HepG2 (cell line): Measurements from ENCODE around the gene CHPF. TPM values are rescaled to one million over a fixed set of nuclear protein-coding genes. Genes with fewer than 3 reads are reported as not detected.
A peak's percentile ranks its signal among the peaks of the same experiment; 100 is the strongest.

ENCODE experiments used
- AGO1 ChIP-seq: fragments of 200-400 bp; formaldehyde crosslinking; IDR thresholded peaks from 2 replicates; pipeline ENCODE4 v1.6.1; 2017; ENCODE audit warnings: mild to moderate bottlenecking, low read depth, low read length, moderate library complexity; ENCODE audit not compliant: poor library complexity, severe bottlenecking
- FOXA1 ChIP-seq, 2 experiments: fragments of 450-650 bp in 1 of 2; sonication (generic) in 1 of 2; formaldehyde crosslinking in 1 of 2; IDR thresholded peaks; 2 replicates each; pipeline versions ENCODE4 v1.4.0 to v1.6.1; 2016 to 2020; ENCODE audit warnings: missing genetic modification reagents in 1 of 2
- HMGXB4 ChIP-seq, 2 experiments: sonication (generic) in 1 of 2; formaldehyde crosslinking in 1 of 2; IDR thresholded peaks; 2 replicates each; pipeline versions ENCODE4 v1.4.0 to v1.6.1; 2018 to 2020; ENCODE audit warnings: missing genetic modification reagents in 2 of 2, borderline replicate concordance in 1 of 2, low read depth in 1 of 2, mild to moderate bottlenecking in 1 of 2, missing biosample characterization in 1 of 2
- KLF11 ChIP-seq: IDR thresholded peaks from 2 replicates; pipeline ENCODE4 v1.6.1; 2016; ENCODE audit warnings: missing compliant biosample characterization
- MAFG ChIP-seq: sonication (generic); formaldehyde crosslinking; IDR thresholded peaks from 2 replicates; pipeline ENCODE4 v1.5.1; 2020; ENCODE audit warnings: mild to moderate bottlenecking, missing genetic modification reagents
- NR2F2 ChIP-seq: IDR thresholded peaks from 2 replicates; pipeline ENCODE4 v1.6.1; 2012; ENCODE audit warnings: low read depth, inconsistent platforms, borderline replicate concordance
- PTBP1 ChIP-seq: fragments of 200-400 bp; formaldehyde crosslinking; IDR thresholded peaks from 2 replicates; pipeline ENCODE4 v1.6.1; 2018; ENCODE audit warnings: low read length, low read depth; ENCODE audit not compliant: poor library complexity, severe bottlenecking
- ZGPAT ChIP-seq: IDR thresholded peaks from 2 replicates; pipeline ENCODE4 v1.6.1; 2016; ENCODE audit warnings: mild to moderate bottlenecking
- ZNF234 ChIP-seq: sonication (generic); formaldehyde crosslinking; conservative IDR thresholded peaks from 2 replicates; pipeline ENCODE4 v1.5.1; 2020; ENCODE audit warnings: mild to moderate bottlenecking, missing genetic modification reagents
- ZNF235 ChIP-seq: sonication (generic); formaldehyde crosslinking; IDR thresholded peaks from 2 replicates; pipeline ENCODE4 v1.8.1; 2023; ENCODE audit warnings: mild to moderate bottlenecking, missing genetic modification reagents, borderline replicate concordance
- ZNF503 ChIP-seq: sonication (generic); formaldehyde crosslinking; IDR thresholded peaks from 2 replicates; pipeline ENCODE4 v1.4.0; 2020; ENCODE audit warnings: missing genetic modification reagents
- ZNF619 ChIP-seq: sonication (generic); formaldehyde crosslinking; IDR thresholded peaks from 2 replicates; pipeline ENCODE4 v1.4.0; 2020; ENCODE audit warnings: mild to moderate bottlenecking, missing genetic modification reagents
- polyA plus RNA-seq, 8 experiments: library from polyadenylated mRNA; depleted of rRNA in 3 of 8; stranded (reverse) in 7 of 8; unstranded in 1 of 8; fragments of >200 nt; fragmentation: Illumina TruSeq in 4 of 8; extraction: Trizol in 4 of 8; gene quantifications; 2 replicates each; pipeline versions ENCODE4 v1.2.1 to v1.2.3, GENCODE V29; 2011 to 2016; ENCODE audit warnings: low read depth in 4 of 8, missing spikeins in 1 of 8, mixed read lengths in 1 of 8; ENCODE audit not compliant: insufficient read depth in 1 of 8
- total RNA-seq, 5 experiments: library from RNA; depleted of rRNA; stranded (reverse); fragments of >200 nt; fragmentation: Illumina TruSeq; extraction: Trizol; gene quantifications; 2 replicates each; pipeline ENCODE4 v1.2.3, GENCODE V29; 2016; ENCODE audit warnings: low read depth in 1 of 5
- TF ChIP-seq, protein P1 (sequence below): sonication (generic); formaldehyde crosslinking; IDR thresholded peaks from 2 replicates; pipeline ENCODE4 v1.4.0; 2020; ENCODE audit warnings: missing genetic modification reagents, borderline replicate concordance
- TF ChIP-seq, protein P2 (sequence below): sonication (generic); formaldehyde crosslinking; IDR thresholded peaks from 2 replicates; pipeline ENCODE4 v1.5.0; 2020; ENCODE audit warnings: missing genetic modification reagents

CHPF gene
- total and polyA plus RNA-seq, 2 of the 13 experiments (the other 11 are each of a cell fraction or from before 2014, with no cell fraction given), result 79.6 to 111 TPM

GRCh38 chr2:219543596-219544358, at the start of gene CHPF, which contains the start of gene TMEM198 (continued):
- TF ChIP-seq AGO1, result peak; percentile 87
- 0 out of 2 replicates have a peak, but pooled peaks have one; percentile 4 for TF ChIP-seq ZNF234
- TF ChIP-seq, protein P1, sequence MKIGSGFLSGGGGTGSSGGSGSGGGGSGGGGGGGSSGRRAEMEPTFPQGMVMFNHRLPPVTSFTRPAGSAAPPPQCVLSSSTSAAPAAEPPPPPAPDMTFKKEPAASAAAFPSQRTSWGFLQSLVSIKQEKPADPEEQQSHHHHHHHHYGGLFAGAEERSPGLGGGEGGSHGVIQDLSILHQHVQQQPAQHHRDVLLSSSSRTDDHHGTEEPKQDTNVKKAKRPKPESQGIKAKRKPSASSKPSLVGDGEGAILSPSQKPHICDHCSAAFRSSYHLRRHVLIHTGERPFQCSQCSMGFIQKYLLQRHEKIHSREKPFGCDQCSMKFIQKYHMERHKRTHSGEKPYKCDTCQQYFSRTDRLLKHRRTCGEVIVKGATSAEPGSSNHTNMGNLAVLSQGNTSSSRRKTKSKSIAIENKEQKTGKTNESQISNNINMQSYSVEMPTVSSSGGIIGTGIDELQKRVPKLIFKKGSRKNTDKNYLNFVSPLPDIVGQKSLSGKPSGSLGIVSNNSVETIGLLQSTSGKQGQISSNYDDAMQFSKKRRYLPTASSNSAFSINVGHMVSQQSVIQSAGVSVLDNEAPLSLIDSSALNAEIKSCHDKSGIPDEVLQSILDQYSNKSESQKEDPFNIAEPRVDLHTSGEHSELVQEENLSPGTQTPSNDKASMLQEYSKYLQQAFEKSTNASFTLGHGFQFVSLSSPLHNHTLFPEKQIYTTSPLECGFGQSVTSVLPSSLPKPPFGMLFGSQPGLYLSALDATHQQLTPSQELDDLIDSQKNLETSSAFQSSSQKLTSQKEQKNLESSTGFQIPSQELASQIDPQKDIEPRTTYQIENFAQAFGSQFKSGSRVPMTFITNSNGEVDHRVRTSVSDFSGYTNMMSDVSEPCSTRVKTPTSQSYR (CRISPR knock-in tag), result peak; percentile 56; the same call in 1 of the 2 replicates
- TF ChIP-seq ZNF235 (CRISPR knock-in tag), result peak; percentile 72; the same call in 1 of the 2 replicates
- TF ChIP-seq NR2F2, result no peak
- TF ChIP-seq ZGPAT (CRISPR knock-in tag), result peak; percentile 91
- no peak for TF ChIP-seq MAFG (CRISPR knock-in tag)
- TF ChIP-seq ZNF619 (CRISPR knock-in tag), result 0 out of 2 replicates have a peak, but pooled peaks have one; percentile 9
- peak; percentile 26 for TF ChIP-seq PTBP1
- peak; percentile 84 for TF ChIP-seq ZNF503 (CRISPR knock-in tag)
- peak; percentile 29 to 89; a peak in 3 of 4 replicates for TF ChIP-seq HMGXB4 (CRISPR knock-in tag; IDR thresholded peaks at IDR 0.05; ENCODE audit: borderline replicate concordance in 1 of 2, low read depth in 1 of 2)
- peak; percentile 82 for TF ChIP-seq KLF11
- TF ChIP-seq FOXA1 (IDR thresholded peaks at IDR 0.05), result no peak
- 0 out of 2 replicates have a peak, but pooled peaks have one; percentile 11 for TF ChIP-seq FOXA1 (CRISPR knock-in tag; IDR thresholded peaks at IDR 0.05)
- TF ChIP-seq, protein P2, sequence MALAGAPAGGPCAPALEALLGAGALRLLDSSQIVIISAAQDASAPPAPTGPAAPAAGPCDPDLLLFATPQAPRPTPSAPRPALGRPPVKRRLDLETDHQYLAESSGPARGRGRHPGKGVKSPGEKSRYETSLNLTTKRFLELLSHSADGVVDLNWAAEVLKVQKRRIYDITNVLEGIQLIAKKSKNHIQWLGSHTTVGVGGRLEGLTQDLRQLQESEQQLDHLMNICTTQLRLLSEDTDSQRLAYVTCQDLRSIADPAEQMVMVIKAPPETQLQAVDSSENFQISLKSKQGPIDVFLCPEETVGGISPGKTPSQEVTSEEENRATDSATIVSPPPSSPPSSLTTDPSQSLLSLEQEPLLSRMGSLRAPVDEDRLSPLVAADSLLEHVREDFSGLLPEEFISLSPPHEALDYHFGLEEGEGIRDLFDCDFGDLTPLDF (CRISPR knock-in tag), result peak; percentile 89
